Activated CD4-positive, CD25-positive, alpha-beta regulatory T cell treated with anti-CD3 and anti-CD28 coated beads, Interleukin-2, amount 50 U/mL, for 72 hours (primary cell): ENCODE results near the gene NLGN2.

Experiments used
- DNase-seq: peaks from one replicate; pipeline ENCODE4 v3.0.0; 2021

Gene NLGN2

DNA sequence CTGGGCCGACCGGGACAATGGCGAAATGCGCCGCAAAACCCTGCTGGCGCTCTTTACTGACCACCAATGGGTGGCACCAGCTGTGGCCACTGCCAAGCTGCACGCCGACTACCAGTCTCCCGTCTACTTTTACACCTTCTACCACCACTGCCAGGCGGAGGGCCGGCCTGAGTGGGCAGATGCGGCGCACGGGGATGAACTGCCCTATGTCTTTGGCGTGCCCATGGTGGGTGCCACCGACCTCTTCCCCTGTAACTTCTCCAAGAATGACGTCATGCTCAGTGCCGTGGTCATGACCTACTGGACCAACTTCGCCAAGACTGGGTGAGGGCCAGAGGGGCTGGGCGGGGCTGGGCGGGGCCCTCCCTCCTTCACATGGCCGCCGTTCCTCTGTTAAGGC, 8.1 kb downstream of the NLGN2 start:
- DNase-seq = no peak

DNA sequence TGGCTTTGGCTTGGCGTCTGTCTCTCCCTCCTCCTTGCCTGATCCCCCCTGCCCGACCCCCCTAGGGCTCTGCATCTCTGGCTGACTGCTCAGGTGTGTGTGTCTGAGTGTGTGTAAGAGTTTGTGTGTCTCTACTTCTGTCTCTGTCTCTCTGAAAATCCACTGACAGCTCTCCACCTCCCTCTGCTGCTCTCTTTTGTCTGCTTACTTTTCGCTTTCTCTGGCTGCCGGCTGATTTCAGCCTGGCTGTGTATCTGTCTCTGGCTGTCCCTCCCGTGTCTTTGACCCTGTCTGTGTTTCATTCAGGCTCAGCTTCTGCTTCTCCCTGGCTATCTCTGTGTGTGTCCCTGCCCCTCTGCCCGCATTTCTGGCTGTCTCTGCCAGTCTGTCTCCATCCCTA, 8.7 kb downstream of the NLGN2 start:
- no peak for DNase-seq

DNA sequence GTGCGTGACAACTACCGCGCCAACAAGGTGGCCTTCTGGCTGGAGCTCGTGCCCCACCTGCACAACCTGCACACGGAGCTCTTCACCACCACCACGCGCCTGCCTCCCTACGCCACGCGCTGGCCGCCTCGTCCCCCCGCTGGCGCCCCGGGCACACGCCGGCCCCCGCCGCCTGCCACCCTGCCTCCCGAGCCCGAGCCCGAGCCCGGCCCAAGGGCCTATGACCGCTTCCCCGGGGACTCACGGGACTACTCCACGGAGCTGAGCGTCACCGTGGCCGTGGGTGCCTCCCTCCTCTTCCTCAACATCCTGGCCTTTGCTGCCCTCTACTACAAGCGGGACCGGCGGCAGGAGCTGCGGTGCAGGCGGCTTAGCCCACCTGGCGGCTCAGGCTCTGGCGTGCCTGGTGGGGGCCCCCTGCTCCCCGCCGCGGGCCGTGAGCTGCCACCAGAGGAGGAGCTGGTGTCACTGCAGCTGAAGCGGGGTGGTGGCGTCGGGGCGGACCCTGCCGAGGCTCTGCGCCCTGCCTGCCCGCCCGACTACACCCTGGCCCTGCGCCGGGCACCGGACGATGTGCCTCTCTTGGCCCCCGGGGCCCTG, 9.5 kb downstream of the NLGN2 start:
- DNase-seq = no peak

DNA sequence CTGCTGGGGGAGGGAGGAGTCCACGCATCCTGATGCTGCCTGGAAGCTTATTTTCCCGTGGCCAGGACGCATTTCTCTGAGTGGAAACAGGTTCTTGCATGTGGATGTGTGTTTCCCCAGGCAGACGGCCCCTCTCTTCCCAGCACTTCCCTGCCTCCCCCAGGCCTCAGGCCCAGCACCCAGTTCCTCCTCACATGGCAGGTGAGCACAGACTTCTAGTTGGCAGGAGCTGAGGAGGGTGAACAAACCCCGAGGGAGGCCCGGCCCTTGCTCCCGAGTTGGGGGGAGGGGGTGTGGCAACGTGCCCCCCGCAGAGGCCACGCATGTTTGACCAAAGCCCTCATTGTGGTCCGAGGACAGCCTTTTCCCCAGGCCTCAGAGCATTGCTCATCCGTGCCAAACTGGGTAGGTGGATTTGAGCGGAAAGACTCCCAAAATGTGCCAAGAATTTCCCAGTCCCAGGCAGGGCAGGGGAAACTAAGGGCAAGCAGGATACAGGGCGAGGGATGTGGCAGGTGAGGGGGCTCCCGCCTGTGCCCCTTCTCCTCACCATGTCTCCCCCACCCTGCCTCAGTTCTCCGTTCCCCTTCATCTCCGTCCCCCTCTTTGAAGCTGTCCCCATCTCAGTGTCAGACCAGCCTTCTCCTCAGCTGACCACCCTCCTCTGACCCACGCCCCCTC, 11.0 kb downstream of the NLGN2 start:
- no peak for DNase-seq

DNA sequence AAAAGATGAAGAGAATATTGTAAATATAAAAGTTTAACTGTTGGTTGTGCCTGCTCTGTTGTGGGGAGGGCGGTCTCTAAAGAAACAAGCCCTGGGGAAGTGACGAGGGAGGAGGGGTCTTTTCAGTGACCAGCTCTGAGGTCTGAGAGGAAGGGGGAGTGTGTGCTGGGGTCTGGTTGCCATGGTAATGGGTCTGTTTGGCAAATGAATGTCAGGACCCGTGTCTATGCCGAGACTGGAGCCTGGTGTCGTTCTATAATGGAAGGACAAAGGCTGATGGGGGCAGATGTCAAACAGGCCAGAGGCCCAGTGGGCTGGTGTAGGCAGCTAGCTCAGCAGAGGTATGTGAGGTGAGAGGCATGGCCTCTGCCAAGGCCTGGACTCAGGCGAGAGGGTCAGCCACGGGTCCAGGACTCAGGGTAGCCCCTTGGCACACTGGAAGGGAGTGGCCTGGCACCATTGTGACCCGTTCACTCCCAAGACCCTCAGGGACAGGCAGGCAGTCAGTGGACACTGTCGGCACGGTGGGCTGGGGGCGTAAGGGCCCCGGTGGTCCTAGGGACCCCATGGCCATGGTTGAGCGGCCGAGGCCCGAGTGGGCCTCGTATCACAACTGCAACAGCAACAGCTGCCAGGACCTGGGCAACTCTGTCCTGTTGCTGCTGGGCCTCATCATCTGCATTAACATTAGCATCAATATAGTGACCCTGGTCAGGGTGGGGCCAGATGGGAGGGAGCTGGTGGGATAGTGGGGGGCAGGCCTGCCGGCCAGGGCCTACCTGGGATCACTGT, 12.4 kb downstream of the NLGN2 start, which contains the start of gene SPEM1:
Gene SPEM1, plus strand, starts transcription at position 506 of the 792 bp plus-strand sequence. Its CDS starts 61 bp downstream, at position 567.
- DNase-seq = no peak

DNA sequence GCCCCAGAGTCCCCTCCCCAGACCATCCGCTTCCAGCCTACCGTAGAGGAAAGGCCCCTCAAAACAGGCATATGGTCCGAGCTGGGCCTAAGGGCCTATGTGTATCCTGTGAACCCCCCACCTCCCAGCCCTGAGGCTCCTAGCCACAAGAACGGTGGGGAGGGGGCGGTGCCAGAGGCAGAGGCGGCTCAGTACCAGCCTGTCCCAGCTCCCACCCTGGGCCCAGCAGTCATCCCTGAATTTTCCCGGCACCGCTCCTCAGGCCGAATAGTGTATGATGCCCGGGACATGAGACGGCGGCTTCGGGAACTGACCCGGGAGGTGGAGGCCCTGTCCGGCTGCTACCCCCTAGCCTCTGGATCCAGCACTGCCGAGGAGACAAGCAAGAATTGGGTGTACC, 13.5 kb downstream of the NLGN2 start:
- DNase-seq = no peak

DNA sequence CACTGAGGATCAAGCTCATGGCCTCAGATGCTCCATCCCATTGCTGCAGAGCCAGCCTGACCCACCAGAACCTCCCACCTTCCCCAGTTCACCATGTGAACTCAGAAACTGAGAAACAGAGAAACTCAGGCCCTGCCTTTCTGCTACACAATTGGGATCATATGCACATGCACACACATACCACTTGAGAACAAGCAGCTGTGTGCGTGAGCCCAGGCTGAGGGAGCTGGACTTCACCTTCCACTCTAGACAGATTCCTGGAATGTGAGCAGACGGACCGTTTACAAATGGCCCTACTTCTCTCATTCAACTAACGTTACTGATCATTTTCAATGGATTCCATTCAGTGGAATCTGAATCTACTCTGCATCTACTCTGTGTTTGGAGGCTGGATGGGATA, 16.0 kb downstream of the NLGN2 start:
- no peak for DNase-seq

DNA sequence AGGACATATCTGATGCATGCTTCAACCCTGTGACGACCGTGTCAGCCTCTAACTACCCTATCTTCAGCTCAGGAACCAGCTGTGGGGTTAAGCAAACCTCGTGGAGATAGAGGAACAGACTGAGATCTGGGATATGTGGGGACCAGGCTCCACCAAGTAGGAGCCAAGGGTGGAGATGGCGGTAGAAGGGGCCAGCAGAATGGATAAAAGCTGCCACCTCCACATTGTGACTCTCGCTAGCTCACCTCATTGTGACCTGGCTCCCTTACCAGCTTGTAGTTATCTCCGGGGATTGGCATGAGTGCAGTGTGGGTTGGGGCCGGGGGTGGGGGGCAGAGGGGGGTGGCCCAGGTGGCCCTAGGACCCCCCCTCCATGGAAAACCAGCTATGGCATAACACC, 17.7 kb downstream of the NLGN2 start, which contains the start of gene SPEM2:
Gene SPEM2, plus strand, starts transcription at position 301 of the 400 bp plus-strand sequence. Its CDS starts 73 bp downstream, at position 374.
- DNase-seq = no peak

DNA sequence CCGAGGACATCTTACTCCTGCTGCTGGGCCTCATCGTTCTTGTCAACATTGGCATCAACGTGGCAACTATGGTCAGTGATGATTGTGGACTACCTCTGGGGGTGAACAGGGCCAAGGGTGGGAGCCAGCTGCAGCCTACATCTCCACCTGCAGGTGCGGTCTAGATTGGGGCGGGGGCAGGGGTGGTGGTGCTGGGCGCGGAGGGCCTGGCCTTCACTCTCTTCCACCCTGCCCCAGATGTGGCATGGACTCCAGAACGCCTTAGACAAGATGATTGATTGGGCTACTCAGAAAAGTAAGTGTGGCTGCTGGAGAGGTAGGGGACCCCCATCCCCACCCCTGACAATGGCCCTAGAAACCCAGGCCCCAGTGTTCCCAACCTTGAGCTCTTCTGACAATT, 18.1 kb downstream of the NLGN2 start:
- DNase-seq = no peak

DNA sequence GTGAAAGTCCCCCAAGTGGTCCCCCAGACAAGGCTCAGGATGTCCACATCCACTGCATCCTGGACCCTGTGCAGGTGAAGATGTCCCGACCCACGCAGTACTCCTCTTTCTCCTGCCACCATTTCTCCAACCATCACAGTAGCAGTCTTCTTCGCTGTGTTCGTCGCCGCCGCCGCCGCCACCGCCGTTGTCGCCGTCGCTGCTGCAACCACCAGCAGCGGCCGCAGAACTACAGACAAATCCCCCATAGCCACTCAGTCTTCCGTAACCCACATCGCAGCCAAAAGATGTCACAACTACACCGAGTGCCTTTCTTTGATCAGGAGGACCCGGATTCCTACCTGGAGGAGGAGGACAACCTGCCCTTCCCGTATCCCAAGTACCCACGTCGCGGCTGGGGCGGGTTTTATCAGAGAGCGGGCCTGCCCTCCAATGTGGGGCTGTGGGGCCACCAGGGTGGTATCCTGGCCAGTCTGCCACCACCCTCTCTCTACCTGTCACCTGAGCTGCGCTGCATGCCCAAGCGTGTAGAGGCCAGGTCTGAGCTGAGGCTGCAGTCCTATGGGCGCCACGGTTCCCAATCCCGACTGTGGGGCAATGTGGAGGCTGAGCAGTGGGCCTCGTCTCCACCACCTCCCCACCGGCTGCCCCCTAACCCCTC, 18.7 kb downstream of the NLGN2 start:
- DNase-seq = no peak

DNA sequence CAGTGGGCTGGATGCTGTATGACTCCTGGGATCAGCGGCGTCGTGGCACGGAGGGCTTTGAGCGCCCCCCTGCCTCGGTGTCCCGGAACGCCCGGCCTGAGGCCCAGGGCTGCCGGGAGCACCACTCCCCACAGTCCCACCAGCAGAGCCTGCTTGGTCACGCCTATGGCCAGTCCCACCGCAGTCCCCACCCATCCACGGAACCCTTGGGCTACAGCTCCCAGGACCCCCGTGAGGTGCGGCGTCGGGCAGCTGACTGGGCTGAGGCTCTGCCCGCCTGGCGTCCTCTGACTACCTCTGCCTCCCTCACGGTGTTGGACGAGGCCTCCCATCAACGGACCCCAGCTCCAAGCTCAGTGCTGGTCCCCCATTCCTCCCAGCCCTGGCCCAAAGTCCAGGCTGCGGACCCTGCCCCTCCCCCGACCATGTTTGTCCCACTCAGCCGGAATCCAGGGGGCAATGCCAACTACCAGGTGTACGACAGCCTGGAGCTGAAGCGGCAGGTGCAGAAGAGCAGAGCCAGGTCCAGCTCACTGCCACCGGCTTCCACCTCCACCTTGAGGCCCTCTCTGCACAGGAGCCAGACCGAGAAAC, 19.3 kb downstream of the NLGN2 start:
- DNase-seq = no peak

DNA sequence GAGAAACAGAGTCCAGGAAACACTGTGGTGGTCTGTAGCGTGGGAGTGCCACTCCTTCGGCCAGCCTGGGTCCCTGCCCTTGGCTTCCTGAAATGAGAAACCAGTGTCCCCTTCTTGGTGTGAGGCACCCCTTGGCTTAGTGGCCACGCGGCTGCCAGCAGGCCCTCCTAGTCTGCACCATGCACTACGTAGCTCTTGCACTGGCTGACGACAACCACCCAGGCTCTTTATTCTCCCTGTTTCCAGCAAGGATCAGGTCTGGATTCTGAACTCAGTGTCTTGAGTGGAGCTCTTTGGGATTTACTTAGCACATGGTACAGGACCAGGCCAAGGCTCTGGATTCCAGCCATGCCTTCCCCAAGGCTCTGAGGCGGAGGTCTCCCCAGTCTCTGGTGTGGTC, 19.9 kb downstream of the NLGN2 start:
- no peak for DNase-seq

DNA sequence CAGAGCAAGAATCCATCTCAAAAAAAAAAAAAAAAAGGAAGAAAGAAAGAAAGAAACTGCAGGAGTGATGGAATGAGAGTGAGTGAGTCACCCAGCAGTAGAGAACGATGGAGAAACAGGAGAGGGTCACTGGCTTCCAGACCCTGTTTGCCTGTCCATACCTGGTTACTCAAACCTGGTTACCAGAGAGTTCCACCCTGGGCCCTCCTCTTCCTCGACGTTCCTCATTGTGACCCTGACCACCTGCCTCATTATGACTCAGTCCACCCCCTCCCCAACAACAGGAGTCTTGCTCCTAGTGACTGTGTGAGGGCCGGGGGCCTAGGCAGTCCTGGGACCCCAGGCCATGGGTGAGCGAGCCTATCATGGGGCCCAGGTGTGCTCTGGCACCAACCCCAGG, 20.9 kb downstream of the NLGN2 start, which contains the start of gene SPEM3:
Gene SPEM3, plus strand, starts transcription at position 301 of the 400 bp plus-strand sequence. Its CDS starts 46 bp downstream, at position 347.
- no peak for DNase-seq

DNA sequence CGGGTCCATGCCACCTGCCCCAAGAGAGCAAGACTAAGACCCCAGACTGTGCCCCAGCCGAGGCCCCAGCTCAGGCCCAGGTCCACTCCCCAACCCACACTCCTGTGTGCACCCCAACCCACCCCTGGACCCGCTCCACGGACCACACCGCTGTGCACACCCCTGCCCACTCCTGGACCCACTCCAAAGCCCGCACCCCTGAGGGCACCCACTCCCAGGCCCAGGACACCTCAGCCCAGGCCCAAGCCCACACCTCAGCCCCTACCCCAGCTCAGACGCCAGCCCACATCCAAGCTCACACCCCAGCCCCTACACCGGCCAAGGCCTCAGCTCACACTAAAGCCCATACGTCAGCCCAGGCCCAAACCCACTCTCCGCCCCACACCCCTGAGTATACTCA, 22.1 kb downstream of the NLGN2 start:
- DNase-seq = no peak

DNA sequence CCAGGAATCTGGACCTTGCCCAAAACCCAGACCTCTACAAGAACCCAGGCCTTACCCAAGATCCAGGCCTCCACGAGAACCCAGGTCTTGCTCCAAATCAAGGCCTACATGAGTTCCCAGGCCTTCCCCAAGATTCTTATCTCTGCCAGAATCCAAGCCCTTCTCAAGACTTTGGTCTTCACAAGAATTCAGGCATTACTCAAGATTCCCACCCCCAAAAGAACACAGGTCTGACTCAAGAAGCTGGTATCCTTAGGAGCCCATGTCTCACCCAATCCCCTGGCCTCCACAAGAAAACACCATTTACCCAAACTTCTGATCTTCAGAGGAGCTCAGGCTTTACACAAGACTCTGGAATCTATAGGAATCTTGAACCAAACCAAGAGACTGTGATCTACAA, 23.6 kb downstream of the NLGN2 start:
- no peak for DNase-seq

DNA sequence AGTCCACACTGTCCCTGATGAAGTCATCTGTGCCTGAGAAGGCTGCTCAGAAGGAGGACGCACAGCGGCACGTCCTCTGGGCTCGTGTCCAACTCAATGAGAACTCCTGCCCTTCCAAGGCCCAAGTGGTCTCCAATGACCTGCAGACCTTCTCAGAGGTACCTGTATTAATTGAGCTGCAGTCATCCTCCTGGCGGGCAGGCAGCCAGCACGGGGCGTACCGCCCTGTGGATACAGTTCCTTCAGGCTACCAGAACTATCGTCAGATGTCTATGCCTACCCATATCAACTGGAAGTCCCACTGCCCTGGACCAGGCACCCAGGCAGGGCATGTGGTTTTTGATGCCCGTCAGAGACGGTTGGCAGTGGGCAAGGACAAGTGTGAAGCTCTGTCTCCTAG, 24.7 kb downstream of the NLGN2 start:
- DNase-seq = no peak

DNA sequence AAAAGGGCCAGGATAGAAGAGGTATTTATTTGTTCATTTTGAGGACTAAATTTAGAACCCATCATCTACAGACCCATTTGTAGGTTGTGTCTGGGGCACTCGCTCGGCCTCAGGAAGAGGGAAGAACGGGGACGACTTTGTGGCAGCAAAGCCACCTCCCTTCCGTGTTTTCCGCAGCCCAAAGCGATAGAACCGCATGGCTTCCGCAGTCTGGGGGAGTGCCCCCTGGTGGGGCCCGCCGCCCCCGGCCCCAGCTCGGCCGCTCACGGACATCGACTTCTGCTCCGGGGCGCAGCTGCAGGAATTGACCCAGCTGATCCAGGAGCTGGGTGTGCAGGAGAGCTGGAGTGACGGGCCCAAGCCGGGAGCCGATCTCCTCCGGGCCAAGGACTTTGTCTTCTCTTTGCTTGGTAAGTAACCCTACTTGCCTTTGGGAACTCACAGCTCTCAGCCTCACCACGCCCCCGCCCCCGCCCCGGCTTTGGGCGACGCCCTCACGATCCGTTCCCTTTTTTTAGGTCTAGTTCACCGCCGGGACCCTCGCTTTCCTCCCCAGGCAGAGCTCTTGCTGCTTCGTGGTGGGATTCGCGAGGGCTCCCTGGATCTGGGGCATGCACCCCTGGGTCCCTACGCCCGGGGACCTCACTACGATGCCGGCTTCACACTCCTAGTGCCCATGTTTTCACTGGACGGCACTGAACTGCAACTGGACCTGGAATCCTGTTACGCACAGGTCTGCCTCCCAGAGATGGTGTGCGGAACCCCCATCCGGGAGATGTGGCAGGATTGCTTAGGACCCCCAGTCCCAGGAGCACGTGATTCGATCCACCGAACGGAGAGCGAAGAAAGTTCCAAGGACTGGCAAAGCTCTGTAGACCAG, 28.3 kb downstream of the NLGN2 start:
- DNase-seq = peak; percentile 65

DNA sequence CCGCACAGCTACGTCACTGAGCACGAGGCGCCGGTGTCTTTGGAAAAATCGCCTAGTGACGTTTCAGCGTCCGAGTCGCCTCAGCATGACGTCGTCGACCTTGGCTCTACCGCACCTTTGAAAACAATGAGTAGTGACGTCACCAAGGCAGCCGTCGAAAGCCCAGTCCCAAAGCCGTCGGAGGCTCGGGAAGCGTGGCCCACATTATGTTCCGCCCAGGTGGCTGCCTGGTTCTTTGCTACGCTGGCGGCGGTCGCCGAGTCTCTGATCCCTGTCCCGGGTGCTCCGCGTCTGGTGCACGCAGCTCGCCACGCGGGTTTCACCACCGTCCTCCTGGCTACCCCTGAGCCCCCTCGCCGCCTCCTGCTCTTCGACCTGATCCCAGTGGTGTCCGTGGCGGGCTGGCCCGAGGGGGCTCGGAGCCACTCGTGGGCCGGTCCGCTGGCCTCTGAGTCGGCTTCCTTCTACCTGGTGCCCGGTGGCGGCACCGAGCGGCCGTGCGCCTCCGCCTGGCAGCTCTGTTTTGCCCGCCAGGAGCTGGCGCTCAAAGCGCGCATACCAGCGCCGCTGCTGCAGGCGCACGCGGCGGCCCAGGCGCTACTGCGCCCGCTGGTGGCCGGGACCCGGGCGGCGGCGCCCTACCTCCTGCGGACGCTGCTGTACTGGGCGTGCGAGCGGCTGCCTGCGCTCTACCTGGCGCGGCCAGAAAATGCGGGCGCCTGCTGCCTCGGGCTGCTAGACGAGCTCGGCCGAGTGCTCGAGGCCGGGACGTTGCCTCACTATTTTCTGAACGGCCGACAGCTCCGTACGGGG, 29.1 kb downstream of the NLGN2 start:
- peak; percentile 79 for DNase-seq

DNA sequence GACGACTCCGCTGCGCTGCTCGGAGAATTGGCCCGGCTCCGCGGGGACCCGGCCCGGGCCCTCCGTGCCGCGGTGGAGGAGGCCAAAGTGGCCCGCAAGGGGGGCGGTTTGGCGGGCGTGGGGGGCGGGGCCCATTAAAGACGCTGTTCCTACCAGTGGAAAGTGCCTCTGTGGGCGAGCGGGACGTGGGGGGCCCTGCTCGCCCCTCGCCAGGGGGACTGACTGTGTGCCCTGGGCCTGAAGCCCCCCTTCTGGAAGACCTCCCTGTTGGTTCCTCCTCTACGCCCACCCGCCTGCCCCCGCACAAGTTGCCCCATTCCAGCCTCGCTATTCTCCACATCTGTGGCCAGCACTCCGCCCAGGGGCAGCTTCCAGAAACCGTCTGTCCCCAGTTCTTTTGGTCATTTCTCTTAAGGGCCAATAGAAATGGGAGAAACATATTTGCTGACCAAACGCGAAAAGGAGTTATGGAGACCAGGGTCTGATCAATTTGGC, 29.8 kb downstream of the NLGN2 start:
- DNase-seq = no peak

DNA sequence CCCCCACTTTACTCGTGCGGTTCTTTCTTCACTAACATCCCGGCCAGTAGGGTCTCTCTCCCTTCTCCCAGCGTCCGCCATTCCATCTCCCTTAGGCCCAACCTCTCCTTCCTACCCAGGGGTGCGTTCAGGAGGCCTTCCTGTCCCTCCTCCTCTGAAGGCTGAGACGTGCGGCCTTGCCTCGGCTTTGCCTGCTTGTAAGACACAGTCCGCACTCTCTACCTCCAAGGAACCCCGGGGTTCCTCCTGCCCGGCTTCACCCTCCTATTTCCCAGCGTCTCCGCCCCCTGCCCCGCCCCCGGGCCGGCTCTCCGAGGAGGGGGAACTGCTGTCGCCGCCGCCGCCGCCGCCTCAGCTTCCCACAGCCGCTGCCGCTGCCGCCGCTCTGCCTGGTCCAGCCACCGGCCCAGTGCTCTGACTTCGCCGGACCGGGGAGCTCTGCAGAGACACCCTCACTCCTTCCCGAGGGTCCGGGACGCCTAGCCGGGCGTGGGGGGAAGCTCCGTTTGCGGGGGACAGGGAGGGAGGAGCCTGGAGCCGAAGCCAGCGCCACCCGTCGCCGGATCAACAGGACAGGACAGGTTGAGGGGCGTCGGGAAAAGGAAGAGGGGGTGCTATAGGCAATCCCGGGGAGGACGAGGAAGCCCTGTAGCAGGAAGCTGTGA, 30.4 kb downstream of the NLGN2 start:
- DNase-seq = no peak
